Endothelial cell of umbilical vein (primary cell): Measurements from ENCODE around the gene API5. TPM values are rescaled to one million over a fixed set of nuclear protein-coding genes. Genes with fewer than 3 reads are reported as not detected.

ENCODE experiments used
- BruUV-seq: library from RNA; stranded (reverse); fragments of 400-500 nt; replicated peaks from 2 replicates; lab custom pipeline; 2021; lab: Mats Ljungman, UMichigan
- CTCF ChIA-PET: fragments of 300-600, 350-600 bp; sonication (Branson Sonifier 250); formaldehyde crosslinking; loops from one replicate; lab custom pipeline; 2021; ENCODE audit warnings: antibody characterized with exemption, inconsistent platforms; lab: Charles Lee
- POLR2A ChIA-PET: fragments of 300-600, 350-600 bp; sonication (Branson Sonifier 250); formaldehyde crosslinking; loops from one replicate; lab custom pipeline; 2021; ENCODE audit warnings: antibody characterized with exemption, inconsistent platforms; lab: Charles Lee
- DNase-seq: peaks from one replicate; pipeline ENCODE4 v3.0.0-alpha.2; 2011; ENCODE audit warnings: low read depth, low spot score
- FAIRE-seq: peaks from 2 replicates; lab custom pipeline; 2011; peaks lifted over from hg19 to GRCh38; lab: Jason Lieb, UNC
- H2AFZ ChIP-seq: 2 replicates; pipeline ENCODE4 v1.6.0; 2012; ENCODE audit warnings: low read depth, low read length, control low read depth, inconsistent platforms
- H3K27ac ChIP-seq: 2 replicates; pipeline ENCODE4 v1.5.1; 2011; ENCODE audit warnings: low read depth, mild to moderate bottlenecking, control low read depth, low read length, moderate library complexity; ENCODE audit not compliant: insufficient read depth
- H3K27me3 ChIP-seq, 2 experiments: 2 replicates each; pipeline versions ENCODE4 v1.6.0 to v1.6.1; 2011; ENCODE audit warnings: low read length in 2 of 2, mixed read lengths in 1 of 2; ENCODE audit not compliant: control insufficient read depth in 2 of 2, insufficient read depth in 2 of 2
- H3K36me3 ChIP-seq, 2 experiments: 2 replicates in 1 of 2; 3 replicates in 1 of 2; pipeline ENCODE4 v1.5.1; 2011; ENCODE audit warnings: low read length in 2 of 2, mild to moderate bottlenecking in 1 of 2, moderate library complexity in 1 of 2; ENCODE audit not compliant: control insufficient read depth in 2 of 2, insufficient read depth in 2 of 2; ENCODE audit errors: extremely low read depth in 1 of 2
- H3K4me1 ChIP-seq: 3 replicates; pipeline ENCODE4 v1.5.1; 2011; ENCODE audit warnings: mild to moderate bottlenecking, low read length; ENCODE audit not compliant: control insufficient read depth, insufficient read depth; ENCODE audit errors: extremely low read depth
- H3K4me2 ChIP-seq: 2 replicates; pipeline ENCODE4 v1.6.1; 2011; ENCODE audit warnings: low read length, control low read depth, mixed read lengths; ENCODE audit not compliant: insufficient read depth
- H3K4me3 ChIP-seq, 3 experiments: fragments of 200-600 bp in 1 of 3; sonication (generic), shearing (Covaris generic) in 1 of 3; replicated peaks in 1 of 3; 2 replicates each; pipeline ENCODE4 v1.5.1; 2011 to 2016; ENCODE audit warnings: control low read depth in 3 of 3, low read length in 3 of 3, mild to moderate bottlenecking in 2 of 3, inconsistent platforms in 1 of 3, low read depth in 1 of 3, moderate library complexity in 1 of 3; ENCODE audit not compliant: insufficient read depth in 1 of 3
- H3K79me2 ChIP-seq: 2 replicates; pipeline ENCODE4 v1.6.0; 2012; ENCODE audit warnings: low read length, inconsistent platforms; ENCODE audit not compliant: control insufficient read depth, insufficient read depth
- H3K9ac ChIP-seq: replicated peaks from 2 replicates; pipeline ENCODE3; 2011; ENCODE audit warnings: low read length, control low read depth; ENCODE audit not compliant: insufficient read depth; ENCODE audit errors: extremely low read depth
- H3K9me1 ChIP-seq: replicated peaks from 3 replicates; pipeline ENCODE4 v1.6.0; 2011; ENCODE audit warnings: mild to moderate bottlenecking, low read length; ENCODE audit not compliant: control insufficient read depth, insufficient read depth; ENCODE audit errors: extremely low read depth
- H3K9me3 ChIP-seq: replicated peaks from 2 replicates; pipeline ENCODE4 v1.5.1; 2012; ENCODE audit warnings: low read length, inconsistent platforms; ENCODE audit not compliant: control insufficient read depth, insufficient read depth
- H4K20me1 ChIP-seq: replicated peaks from 2 replicates; pipeline ENCODE3; 2011; ENCODE audit warnings: mild to moderate bottlenecking, low read length; ENCODE audit not compliant: control insufficient read depth, insufficient read depth; ENCODE audit errors: extremely low read depth
- EZH2 ChIP-seq: IDR thresholded peaks from 2 replicates; pipeline ENCODE4 v1.6.1; 2012; ENCODE audit warnings: borderline replicate concordance, low read depth, mild to moderate bottlenecking, moderate library complexity, low read length, inconsistent platforms; ENCODE audit not compliant: severe bottlenecking
- FOS ChIP-seq: IDR thresholded peaks from 2 replicates; pipeline ENCODE4 v1.6.1; 2011; ENCODE audit warnings: mild to moderate bottlenecking, low read length, moderate library complexity, borderline replicate concordance; ENCODE audit not compliant: insufficient read depth
- JUN ChIP-seq: IDR thresholded peaks from 2 replicates; pipeline ENCODE4 v1.6.1; 2011; ENCODE audit warnings: borderline replicate concordance, low read depth; ENCODE audit not compliant: insufficient read length, insufficient read depth
- MYC ChIP-seq: IDR thresholded peaks from one replicate; pipeline ENCODE4 v1.6.1; 2011; ENCODE audit warnings: mild to moderate bottlenecking, low read depth, low read length
- dilution Hi-C: fragments of 300-500 bp; cut with MboI; formaldehyde crosslinking; loops from one replicate; pipeline ENCODE4 v1.15.0; 2019; ENCODE audit warnings: low sequenced_read_pairs; ENCODE audit not compliant: extremely low pct_ligation_motif_present
- intact Hi-C: fragments of 100-400 bp; cut with micrococcal nuclease; formaldehyde crosslinking; loops from one replicate; pipeline ENCODE4 v1.10.0; 2022
- polyA plus RNA-seq, 4 experiments: library from polyadenylated mRNA; depleted of rRNA in 3 of 4; stranded (reverse) in 3 of 4; unstranded in 1 of 4; fragments of >200 nt; gene quantifications; 2 replicates each; pipeline versions ENCODE4 v1.2.1 to v1.2.3, GENCODE V29; 2011 to 2012; ENCODE audit warnings: missing spikeins in 1 of 4
- total RNA-seq: library from RNA; stranded (reverse); gene quantifications from 2 replicates; pipeline ENCODE4 v1.2.3, GENCODE V29; 2021
- TF ChIP-seq, protein P1 (sequence below): IDR thresholded peaks from 2 replicates; pipeline ENCODE4 v1.6.1; 2011; ENCODE audit not compliant: insufficient read depth, insufficient read length
- TF ChIP-seq, protein P2 (sequence below), 2 donors: IDR thresholded peaks; 1 replicate in 1 of 2; 2 replicates in 1 of 2; pipeline ENCODE4 v1.5.1; 2011; ENCODE audit warnings: low read length in 2 of 2, mild to moderate bottlenecking in 2 of 2, moderate library complexity in 2 of 2, control low read depth in 1 of 2, inconsistent platforms in 1 of 2, low read depth in 1 of 2; ENCODE audit not compliant: insufficient read depth in 1 of 2; ENCODE audit errors: extremely low read depth in 1 of 2

API5 gene
- total and polyA plus RNA-seq, 2 donors (not counting 3 experiments of a cell fraction or from before 2014, with no cell fraction given), result 26.5 to 103 TPM

DNA sequence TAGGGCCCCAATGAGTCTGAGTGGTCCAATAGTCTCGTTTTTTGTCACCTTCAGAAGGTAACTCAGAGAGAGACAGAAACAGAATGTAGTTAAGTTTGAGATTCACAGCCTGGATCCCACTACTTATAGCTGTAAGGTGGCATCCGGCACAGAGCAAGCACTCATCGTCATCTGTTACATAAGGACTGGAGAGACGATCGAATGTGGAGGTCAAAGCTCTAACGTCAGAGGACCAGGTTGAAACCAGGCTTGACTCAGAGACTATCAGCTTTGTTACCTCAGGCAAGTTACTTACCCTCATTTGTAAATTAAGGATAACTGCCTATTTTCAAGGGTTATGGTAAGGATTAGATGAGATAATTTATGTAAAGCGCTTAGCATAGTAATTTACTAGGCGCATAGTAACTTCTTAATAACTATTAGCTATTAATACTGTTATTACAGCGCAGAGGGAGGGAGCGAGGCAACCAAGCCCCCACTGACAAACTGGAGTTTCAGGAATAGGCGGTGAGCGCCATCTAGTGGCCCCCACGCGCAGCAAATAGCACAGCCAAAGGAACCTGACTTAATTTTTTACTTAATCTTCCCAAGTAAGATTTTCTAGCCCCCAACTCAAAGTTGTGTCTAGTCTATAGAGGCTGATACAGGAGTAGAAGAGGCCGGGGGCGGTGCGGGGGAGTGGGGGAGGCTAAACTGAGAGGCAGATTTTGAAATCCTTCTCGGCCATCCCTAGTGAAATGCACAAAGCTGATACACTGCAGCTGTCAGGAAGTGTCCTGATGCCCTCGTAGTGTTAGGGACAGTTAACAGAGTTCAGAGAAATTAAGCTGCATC, 29.0 kb upstream of the API5 start:
- TF ChIP-seq, protein P1, sequence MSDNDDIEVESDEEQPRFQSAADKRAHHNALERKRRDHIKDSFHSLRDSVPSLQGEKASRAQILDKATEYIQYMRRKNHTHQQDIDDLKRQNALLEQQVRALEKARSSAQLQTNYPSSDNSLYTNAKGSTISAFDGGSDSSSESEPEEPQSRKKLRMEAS, result no peak
- TF ChIP-seq, protein P2, sequence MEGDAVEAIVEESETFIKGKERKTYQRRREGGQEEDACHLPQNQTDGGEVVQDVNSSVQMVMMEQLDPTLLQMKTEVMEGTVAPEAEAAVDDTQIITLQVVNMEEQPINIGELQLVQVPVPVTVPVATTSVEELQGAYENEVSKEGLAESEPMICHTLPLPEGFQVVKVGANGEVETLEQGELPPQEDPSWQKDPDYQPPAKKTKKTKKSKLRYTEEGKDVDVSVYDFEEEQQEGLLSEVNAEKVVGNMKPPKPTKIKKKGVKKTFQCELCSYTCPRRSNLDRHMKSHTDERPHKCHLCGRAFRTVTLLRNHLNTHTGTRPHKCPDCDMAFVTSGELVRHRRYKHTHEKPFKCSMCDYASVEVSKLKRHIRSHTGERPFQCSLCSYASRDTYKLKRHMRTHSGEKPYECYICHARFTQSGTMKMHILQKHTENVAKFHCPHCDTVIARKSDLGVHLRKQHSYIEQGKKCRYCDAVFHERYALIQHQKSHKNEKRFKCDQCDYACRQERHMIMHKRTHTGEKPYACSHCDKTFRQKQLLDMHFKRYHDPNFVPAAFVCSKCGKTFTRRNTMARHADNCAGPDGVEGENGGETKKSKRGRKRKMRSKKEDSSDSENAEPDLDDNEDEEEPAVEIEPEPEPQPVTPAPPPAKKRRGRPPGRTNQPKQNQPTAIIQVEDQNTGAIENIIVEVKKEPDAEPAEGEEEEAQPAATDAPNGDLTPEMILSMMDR (IDR thresholded peaks at IDR 0.05; ENCODE audit: extremely low read depth in 1 of 2, insufficient read depth in 1 of 2, low read depth in 1 of 2, low read length in 2 of 2), result peak; percentile 82 to 84
- TF ChIP-seq EZH2 (peak; percentile 30), MYC (no peak), FOS (no peak), JUN (no peak)
- no TSS peak for BruUV-seq
- FAIRE-seq (peak; percentile 70), DNase-seq (peak; percentile 50)
- no peaks in the 10 kb centered on the region for H3K9me1 ChIP-seq
- H3K9ac ChIP-seq, result no peak overlapping the region
- dilution Hi-C loops (no loop called here), intact Hi-C loops (no loop called here)
- H3K27me3 ChIP-seq, result peaks cover 0 to 2% of the 10 kb centered on the region in 2 experiments
- H3K27ac ChIP-seq, result no peak overlapping the region
- H4K20me1 ChIP-seq, result no peaks in the 10 kb centered on the region
- ChIA-PET POLR2A (no interaction called here), CTCF (interaction anchor here (0.7 to 3.4 kb wide), 12 partner anchors 13 to 1822 kb away, joined by 3 to 26 read pairs (median 4); partner anchors contain the start of gene API5)
- H3K9me3 ChIP-seq, result no peaks in the 10 kb centered on the region
- H3K79me2 ChIP-seq, result no peaks in the 10 kb centered on the region
- H3K4me2 ChIP-seq, result no peak overlapping the region
- H3K36me3 ChIP-seq, result no peaks in the 10 kb centered on the region
- H2AFZ ChIP-seq, result no peak overlapping the region
- H3K4me3 ChIP-seq, result no peak overlapping the region
- H3K4me1 ChIP-seq, result no peaks in the 10 kb centered on the region
